CD4-positive, alpha-beta T cell treated with Interleukin-6 at 100 ng/mL for 8 hours (primary cell): Measurements from ENCODE around the gene SLC66A3.

Experiments
- DNase-seq: peaks from one replicate; pipeline ENCODE4 v3.0.0-alpha.2; 2020; ENCODE audit warnings: mixed read lengths, low spot score

The SLC66A3 gene

DNA sequence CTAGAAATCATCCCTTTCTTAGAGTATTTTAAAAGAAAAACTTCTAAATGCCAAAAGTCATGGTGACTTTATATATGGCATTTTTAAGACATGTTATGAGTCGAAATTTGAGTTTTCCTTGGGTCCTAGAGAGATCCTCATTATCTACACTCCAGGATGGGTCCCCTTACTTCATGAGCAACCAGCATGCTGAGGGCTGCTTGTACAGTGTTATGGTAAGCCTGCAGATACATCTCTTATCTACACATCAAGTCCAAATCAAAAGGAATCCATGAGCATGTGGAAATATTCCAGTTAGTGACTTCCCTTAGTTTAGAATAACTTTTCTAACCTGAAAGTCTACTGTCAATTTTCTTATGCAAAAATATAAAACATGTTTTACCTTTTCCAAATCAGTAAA lies 58.7 kb downstream of the SLC66A3 start:
- DNase-seq = no peak

DNA sequence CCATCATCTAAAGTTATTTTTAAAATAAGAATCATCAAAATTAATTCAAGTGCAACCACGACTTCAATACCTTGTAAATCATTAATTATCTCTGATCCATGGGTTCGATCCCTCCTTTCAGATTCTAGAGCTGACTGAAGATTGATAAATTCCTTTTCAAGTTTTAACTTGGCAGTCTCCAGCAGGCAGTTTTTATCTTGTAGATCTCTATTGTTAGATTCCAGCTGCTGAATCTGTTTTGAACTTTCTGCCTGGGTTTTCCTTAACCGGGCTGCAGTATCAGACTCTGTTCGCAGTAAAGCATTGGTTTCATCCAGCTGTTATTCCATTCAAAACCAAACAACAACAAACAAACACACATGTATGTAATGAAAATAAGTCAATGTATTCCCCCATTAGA lies 59.5 kb downstream of the SLC66A3 start:
- DNase-seq = no peak

DNA sequence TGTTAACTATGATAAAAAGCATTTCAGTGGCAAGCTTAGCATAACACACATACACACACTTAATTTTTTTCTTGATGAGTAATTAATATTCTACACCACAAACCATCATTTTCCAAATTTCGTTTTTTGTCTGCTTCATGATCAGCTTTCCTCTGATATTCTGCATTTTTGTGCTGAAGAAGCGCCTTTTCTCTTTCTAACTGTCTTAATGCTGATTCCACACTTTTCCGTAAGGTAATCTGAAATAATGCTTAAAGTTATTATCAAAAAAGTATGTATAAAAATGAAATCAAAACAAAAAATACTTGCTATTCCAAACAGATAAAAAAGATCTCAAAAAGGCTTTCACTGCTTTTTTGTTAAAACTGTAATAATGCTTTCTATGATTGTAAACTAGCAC lies 60.1 kb downstream of the SLC66A3 start:
- DNase-seq = no peak

DNA sequence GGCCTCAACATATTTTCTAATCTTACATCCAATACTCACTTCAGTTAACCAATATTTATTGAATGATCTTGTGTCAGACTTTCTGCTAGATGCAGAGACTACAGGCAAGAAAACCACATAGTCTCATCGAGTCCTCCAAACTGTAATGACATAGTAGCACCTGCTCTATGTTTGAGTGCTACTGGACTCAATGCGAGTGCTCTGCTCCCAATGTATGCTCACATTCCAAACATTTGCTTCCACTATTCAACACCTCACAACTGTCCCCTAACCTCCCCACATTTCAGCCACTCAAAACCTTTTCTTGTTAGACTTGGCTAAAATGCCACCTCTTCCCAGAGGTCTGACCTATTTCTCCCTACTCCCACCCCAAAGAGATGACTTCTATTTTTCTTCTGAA lies 65.2 kb downstream of the SLC66A3 start:
- DNase-seq = no peak

DNA sequence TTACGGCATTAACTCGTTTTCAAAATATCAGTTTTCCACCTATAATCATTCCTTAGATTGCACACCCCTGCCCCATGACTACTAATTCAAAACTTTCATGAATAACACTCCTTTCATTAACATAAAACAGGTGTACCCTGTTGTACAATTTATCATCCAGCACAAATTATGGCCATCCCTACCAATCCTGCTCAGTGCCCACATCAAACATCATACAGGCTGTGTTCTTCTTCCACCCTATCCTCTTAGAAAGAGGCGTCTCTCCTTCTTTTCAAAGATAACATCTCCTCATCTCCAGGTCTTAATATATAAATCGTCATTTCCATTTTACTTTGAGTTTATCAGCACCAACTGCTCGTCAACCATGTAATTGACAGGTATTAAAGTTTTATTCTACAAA lies 67.6 kb downstream of the SLC66A3 start:
- DNase-seq = no peak

DNA sequence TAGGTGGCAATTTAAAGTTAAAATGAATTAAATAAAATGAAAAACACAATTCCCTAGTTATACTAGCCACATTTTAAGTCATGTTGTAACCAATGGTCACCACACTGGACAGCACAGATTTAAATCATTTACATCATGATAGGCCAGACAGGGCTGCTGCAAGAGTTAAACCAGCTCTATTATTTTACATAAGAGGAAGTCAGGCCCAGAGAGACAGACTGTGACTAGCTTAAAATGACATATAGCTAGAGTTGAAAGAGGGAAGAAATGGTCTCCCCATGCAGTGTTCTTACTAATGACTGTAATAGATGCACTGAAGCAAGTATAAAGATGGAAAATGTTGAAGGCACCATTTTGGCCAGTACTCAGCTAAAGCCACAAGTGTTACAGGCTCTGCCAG lies 69.6 kb downstream of the SLC66A3 start:
- DNase-seq = no peak

DNA sequence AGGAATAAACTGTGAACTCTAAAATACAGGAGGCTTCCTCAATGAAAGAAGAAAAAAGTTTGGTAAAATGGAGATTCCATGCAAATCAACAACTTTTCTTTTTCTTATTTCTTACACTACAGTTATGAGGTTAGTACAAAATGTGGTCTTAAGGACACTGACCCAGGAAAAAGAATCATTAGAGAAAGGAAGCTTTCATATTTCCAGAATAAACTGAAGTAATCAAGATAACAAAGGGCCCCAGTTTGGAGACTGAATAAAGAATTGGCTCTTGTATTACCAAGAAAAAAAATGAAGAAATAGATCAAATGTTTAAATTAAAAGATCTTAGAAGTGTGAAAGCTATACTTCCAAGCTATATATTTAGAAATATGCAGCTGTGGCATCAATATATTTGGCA lies 72.3 kb downstream of the SLC66A3 start:
- DNase-seq = no peak
